ENCODE measurements around the gene PPP1R37.
A peak's percentile ranks its signal among the peaks of the same experiment; 100 is the strongest.

PPP1R37 gene

DNA sequence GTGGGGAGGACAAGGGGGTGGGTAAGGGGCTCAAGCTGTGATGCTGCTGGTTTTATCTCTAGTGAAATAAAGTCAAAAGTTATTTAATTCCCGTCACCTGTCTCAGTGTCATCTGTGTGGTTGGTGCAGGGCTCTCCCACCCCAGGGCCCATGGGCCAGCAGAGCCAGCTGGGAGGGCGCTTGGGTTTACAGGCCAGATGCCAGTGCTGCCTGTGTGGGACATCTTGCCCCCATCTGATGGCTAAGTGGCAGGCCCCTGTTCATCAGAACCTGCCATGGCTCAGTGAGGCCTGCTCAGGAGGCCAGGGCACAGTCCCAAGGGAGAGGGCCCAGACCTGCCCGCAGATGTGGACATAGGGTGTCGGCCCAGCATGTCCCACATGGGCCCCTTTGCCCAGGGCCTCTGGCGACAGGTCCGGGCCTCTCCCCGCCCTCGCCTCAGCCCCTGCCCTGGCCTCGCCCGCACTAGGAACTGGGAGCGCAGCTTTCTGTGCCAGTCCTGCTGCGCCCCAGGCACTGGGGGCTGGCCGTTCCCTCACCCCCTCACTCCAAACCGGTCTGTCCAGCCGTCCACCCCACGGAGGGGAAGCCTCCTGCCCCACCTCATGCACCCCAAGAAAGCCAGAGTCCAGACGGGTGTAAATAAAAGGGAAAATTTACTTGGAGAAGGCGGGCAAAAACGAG lies 22.0 kb upstream of the PPP1R37 start:
- DNase-seq (ENCODE audit: insufficient read length, low spot score) (no peak), FAIRE-seq (no peak)

DNA sequence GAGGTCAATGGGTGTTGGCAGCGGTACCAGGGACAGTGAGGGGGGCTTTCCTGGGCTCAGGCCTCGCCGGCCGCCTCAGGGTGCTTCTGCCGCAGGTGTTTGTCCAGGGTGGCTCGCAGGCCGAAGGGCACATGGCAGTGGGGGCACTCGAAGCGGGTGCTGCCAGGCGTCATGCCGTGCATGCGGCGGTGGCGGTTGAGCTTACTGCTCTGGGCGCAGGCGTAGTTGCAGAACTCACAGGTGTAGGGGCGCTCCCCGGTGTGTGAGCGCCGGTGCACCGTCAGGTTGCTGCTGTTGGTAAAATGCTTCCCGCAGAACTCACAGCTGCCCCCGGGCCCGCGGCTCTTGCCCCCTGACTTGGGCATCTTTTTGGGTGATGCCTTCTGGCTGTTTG lies 21.4 kb upstream of the PPP1R37 start:
- FAIRE-seq (no peak), DNase-seq (ENCODE audit: insufficient read length, low spot score) (no peak)

GRCh38 chr19:45071969-45072790 lies 20.8 kb upstream of the PPP1R37 start:
- FAIRE-seq (no peak), DNase-seq (ENCODE audit: insufficient read length, low spot score) (no peak)

GRCh38 chr19:45074744-45075300 lies 18.2 kb upstream of the PPP1R37 start:
- FAIRE-seq (no peak), DNase-seq (ENCODE audit: insufficient read length, low spot score) (no peak)

- peak; percentile 75 for DNase-seq (ENCODE audit: insufficient read length, low spot score)
- peak; percentile 40 for FAIRE-seq
Observed at GRCh38 chr19:45075301-45076028, 17.5 kb upstream of the PPP1R37 start.

DNA sequence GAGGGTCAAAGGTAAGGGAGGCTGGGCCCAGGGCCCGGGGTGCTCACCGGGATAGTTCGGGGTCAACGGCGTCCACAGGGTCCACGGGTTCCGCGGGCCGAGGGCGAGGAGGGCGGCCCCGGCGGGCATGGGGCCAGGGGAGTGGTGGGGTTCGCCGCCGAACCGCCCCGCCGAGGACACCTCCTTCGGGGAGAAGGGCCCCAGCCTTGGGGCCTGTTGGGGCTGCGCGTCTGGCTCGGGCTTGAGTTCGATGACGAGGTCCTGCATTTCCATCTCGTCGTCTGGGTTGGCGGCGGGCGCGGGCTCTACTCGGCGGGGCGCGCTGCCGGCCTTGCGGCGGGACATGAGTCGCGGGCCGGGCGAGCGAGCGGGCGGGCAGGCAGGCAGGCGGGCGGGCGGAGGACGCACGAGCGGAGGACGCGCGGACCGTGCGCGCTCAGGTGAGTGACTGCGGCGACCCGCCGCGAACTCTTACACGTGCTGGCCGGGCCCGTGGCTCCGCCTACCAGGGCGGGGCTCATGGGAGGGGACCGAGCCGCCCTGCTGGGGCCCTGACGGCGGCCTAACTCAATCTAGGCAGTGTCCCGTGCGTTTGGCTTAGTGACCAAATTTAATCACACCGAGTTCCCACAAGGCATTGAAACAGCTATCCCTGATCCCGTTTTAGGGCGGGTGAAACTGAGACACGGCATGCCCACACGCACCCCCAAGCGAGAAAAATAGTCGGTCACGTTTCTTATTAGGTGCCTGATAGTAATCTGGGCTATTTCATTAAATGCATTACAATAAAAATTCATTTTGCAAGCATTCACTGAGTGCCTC lies 16.7 kb upstream of the PPP1R37 start, which contains the start of gene ZNF296:
Gene ZNF296, minus strand, starts transcription at position 450 of the 822 bp plus-strand sequence. Its CDS starts 105 bp downstream, at position 345.
- DNase-seq (ENCODE audit: insufficient read length, low spot score) = peak; percentile 76
- FAIRE-seq = no peak

DNA sequence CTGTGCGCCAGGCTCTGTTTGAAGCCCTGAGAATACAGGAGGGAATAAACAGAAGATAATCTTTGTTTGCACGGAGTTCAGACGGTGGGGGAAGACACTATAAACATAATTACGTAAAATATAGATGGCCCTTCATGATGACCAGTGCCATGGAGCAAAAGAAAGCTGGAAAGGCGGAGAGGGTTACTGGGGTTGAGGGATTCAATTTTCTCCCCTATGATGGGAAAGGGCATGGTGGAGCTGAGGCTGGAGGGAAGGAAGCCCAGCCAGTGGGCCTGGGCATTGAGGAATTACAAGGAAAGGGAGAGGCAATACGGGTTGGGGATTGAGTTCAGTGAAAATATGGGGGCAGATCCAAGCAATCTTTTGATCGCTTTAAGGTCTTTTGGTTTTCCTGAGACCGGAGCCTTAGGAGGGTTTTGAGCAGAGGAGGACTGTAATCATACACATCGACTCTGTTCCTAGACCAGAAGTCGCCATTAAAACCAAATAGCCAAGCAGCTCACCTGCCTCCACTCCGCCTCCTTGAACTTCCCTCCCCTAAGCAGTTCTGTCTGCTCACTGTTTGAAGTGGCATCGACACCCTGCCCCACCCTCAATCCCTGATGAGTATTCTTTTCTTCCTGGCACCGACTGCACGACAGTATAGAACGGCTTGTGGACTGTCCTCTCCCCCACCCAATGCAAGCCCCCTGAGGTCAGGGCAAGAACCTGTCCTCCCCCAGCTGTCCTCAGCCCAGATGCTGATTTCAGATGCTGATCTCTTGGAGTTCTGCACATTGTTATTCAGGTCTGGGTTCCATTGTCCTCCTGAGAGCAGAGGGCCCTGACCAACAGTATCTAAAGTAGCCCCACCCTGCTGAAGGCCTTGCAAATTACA lies 15.9 kb upstream of the PPP1R37 start:
- DNase-seq (ENCODE audit: insufficient read length, low spot score) (no peak), FAIRE-seq (no peak)

DNA sequence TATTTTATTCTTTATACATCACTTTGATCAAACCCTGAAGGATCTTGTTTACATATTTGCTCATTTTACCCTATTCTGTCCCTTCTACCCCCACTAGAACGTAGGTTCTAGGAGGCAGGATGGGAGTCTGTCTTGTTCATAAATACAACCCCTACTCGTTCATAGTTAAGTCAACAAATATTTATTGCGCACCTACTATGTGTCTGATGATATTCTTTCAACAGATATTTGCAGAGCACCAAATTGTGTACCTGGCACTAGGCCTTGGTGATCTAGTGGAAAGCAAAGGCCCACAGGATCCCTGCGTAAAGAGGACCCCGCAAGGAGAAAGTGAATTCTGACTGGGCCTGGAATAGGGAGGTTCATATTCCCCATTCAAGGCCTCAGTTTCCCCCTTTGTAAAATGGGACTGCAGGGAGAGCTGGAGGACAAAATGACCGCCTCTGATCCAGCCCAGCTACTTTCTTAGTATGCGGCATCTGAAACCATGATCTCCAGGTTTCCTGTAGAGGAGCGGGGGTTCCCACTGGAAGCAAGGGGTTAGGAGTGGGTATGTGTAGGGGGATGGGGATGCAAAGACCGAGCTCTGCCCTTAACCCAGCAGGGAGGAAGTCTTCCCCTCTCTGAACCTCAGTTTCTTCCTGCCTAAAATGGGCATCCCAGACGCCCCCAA lies 14.5 kb upstream of the PPP1R37 start:
- no peak for FAIRE-seq
- DNase-seq (ENCODE audit: insufficient read length, low spot score) = no peak

DNA sequence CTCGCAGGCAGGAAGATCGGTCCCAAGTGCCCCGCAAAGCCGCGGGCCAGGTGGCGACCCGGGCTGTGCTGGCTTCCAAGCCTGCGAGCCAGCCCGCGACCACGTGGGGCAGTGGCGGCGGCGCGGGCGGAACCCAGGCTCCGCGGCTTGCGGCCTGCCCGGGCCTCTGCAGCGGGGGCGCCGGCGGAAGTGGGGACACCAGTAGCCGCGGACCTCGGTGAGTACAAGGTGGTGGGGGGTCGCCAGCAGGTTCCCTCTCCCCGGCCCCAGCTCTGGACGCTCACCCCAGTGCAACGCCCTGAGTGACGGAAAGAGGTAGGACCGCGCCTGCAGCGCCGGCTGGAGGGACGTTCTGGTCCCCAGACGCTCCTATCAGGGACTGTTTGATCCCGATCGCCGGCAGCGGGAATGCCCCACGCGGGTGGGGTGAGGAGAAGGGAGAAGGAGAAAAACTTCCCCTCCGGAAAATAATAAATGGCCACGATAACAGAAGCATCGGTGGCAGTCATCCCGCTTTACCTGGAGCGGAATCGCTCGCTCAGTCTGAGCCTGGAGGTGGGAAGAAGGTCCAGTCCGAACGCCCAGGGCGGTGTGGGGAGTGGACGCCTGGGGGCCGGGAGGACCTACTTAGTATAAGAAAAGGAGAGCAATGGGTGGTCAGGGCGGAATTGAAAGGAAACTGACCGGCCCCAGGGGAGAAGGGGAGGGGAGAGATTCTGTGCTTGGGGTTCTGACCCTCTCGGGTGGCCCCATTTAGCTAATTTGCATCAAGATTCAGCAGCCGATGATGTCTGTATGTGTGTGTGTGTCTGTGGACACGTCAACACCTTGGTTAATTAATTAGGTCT lies 13.7 kb upstream of the PPP1R37 start, which contains the start of gene GEMIN7:
Gene GEMIN7, plus strand, starts transcription at position 198 of the 848 bp plus-strand sequence. CDS start 10,855 bp downstream, outside the sequence.
- peak; percentile 72 for DNase-seq (ENCODE audit: insufficient read length, low spot score)
- no peak for FAIRE-seq

GRCh38 chr19:45079911-45080370 lies 13.0 kb upstream of the PPP1R37 start:
- no peak for DNase-seq (ENCODE audit: insufficient read length, low spot score)
- FAIRE-seq = no peak

DNA sequence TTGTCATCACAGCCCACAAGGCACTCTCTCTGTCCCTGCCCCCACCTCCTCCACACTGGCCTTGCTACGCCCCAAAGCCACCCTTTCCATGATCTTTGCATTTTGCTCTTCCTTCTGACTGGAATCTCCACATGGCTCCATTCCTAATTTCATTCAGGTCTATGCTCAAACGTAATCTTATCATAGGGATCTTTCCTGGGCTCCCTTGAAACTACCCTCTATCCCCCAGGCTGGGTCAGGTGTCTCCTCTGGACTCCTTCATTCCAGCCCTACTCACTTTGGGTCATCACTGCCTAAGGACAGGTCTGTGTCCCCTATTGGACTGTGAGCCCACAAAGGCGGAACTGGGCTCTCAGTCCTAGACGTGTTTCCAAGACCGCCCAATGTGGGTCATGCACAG lies 10.8 kb upstream of the PPP1R37 start:
- no peak for FAIRE-seq
- DNase-seq (ENCODE audit: insufficient read length, low spot score) = no peak

GRCh38 chr19:45086480-45086879 lies 6.5 kb upstream of the PPP1R37 start:
- FAIRE-seq (no peak), DNase-seq (ENCODE audit: insufficient read length, low spot score) (no peak)

GRCh38 chr19:45087531-45087930 lies 5.4 kb upstream of the PPP1R37 start:
- DNase-seq (ENCODE audit: insufficient read length, low spot score) = no peak
- no peak for FAIRE-seq

- FAIRE-seq = no peak
- no peak for DNase-seq (ENCODE audit: insufficient read length, low spot score)
Observed at GRCh38 chr19:45090034-45090433, 2.9 kb upstream of the PPP1R37 start.

DNA sequence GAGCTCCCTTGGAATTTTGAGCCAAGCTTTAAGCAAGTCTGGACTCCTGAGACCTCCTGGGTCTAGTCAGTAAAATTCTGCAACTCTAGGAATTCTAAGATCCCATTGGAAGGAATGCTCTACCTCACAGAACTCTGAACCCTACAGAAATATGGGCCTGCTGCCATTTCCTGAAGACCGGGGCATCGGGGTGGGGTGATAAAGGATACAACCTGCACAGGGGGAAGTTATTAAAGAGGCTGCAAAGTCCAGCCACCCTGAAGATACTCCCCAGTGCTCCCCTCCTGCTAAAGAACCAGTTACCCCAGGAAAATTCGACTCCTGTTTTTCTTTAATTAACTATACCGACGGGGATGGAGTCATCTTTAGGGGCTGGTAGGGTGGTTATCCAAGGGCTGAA lies 2.4 kb upstream of the PPP1R37 start:
- DNase-seq (ENCODE audit: insufficient read length, low spot score) = no peak
- no peak for FAIRE-seq

GRCh38 chr19:45091031-45091923 lies 1.7 kb upstream of the PPP1R37 start:
- FAIRE-seq = peak; percentile 95
- peak; percentile 96 for DNase-seq (ENCODE audit: insufficient read length, low spot score)

GRCh38 chr19:45094137-45094536 lies 1.2 kb downstream of the PPP1R37 start:
- FAIRE-seq (no peak), DNase-seq (ENCODE audit: insufficient read length, low spot score) (no peak)
